Skin of body (tissue), 2 donors: Measurements from ENCODE around the gene PMIS2. TPM values are rescaled to one million over a fixed set of nuclear protein-coding genes. Genes with fewer than 3 reads are reported as not detected.

Source experiments
- DNase-seq: peaks from one replicate; lab custom pipeline; 2025; lab: John Stamatoyannopoulos, UW
- total RNA-seq: library from RNA; depleted of rRNA; stranded (reverse); fragments of >200 nt; gene quantifications from one replicate; pipeline ENCODE4 v1.2.3, GENCODE V29; 2014

PMIS2 gene
- total RNA-seq, 1 donor from 2014 or later: not detected

DNA sequence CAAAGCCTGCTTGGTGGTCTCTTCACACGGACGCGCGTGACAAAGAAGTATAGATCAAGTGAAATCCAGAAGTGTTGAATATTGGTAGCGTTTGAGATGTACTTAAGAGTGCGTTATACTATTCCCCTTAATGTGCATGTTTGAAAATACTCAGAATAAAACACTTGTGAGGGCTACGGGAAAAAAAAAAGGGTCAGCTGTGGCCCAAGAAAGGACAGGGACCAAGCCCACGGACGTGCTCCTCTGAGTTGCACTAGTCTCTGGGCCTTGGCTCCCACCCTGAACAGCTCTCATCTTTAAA, 42.2 kb downstream of the PMIS2 start:
- no peak for DNase-seq

DNA sequence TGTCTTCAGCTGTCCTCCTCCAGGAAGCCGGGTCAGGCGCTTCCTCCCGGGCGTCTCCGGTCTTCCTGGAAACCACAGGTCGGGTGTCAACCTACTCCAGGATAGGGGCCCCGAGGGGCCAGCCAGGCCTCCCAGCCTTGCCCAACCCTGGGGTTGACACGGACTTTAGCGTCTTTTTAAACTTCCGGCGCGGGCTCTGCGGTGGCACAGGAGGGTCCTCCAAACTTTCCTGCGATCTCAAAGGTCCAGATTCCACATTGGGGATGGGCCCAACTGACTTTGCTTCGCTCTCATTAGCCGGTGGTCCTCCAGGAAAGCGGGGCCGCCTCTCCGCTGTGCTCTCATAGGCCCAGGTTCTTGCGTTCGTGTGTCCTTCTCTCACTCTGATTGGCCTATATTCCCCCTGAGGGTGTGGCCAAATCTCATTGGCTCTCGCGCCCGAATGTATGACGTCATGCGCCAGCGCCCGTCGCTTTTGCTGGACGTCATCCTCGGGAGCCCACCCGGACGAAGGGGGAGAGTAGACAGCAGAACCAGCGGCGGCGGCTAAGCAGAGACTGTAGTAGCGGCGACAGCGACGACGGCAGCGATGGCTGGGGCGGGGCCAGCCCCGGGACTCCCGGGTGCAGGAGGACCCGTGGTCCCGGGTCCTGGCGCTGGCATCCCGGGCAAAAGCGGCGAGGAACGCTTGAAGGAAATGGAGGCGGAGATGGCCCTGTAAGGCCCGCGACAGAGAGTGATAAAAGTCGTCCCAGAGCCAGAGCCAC, 42.8 kb downstream of the PMIS2 start, which contains the start of gene RBM42:
Gene RBM42, plus strand, starts transcription at position 472 of the 767 bp plus-strand sequence. Its CDS starts 118 bp downstream, at position 590.
- peak; percentile 100 for DNase-seq

DNA sequence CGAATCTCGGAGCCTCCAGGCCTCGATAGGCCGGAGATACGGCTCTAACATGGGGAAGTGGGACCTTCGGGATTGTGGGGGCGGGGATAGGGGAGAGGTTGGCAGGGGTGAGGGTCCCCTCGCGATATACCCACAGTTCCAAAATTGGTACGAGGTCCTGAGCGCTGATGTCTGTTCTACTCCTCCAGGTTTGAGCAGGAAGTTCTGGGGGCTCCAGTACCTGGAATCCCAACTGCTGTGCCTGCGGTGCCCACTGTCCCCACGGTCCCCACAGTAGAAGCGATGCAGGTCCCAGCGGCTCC, 43.3 kb downstream of the PMIS2 start:
- DNase-seq: no peak

DNA sequence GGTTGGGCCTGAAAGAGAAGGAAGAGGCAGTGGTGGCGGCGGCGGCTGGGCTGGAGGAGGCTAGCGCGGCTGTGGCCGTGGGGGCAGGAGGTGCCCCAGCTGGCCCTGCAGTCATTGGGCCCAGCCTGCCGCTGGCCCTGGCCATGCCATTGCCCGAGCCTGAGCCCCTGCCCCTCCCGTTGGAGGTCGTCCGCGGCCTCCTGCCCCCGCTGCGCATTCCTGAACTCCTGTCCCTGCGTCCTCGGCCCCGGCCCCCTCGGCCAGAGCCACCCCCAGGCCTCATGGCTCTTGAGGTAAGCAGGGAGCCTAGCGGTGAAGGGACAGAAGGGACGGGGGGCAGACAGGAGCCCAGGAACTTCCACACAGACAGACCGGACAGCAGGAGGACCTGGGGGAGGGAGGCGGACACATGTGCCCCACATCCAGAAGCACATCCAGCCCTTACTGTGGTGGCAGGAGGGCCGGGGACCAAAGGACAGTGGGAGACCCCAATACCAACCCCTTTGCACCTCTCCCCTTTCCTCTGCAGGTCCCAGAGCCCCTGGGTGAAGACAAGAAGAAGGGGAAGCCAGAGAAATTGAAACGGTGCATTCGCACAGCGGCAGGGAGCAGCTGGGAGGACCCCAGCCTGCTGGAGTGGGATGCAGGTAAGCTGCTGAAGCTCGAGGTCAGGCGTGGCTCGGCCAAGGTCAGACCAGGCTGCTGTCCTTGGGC, 47.9 kb downstream of the PMIS2 start:
- DNase-seq: no peak

DNA sequence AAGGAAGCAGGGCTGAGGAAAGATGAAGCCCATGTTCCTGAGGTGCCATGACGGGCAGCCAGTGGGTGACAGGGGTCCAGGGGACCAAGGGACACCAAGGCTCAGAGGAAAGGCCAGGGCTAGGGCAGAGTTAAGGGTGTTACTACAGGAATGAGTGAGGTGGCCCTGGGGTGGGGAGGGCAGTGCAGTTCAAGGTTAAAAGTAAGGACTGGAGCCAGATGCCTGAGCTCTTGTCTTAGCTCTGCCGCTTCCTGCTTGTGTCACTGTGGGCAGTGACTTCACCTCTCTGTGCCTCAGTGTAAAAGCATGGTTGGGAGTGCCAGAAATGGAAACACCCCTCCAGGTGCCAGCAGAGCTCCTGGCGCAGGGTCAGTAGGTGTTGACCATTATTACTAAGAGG, 50.7 kb downstream of the PMIS2 start:
- DNase-seq: no peak

Other genes with a start within 250 kb of the PMIS2 start
- gene FFAR1, start 238.3 kb upstream of the PMIS2 start, total RNA-seq: not detected
- 0.10 TPM for gene FFAR3, start 227.7 kb upstream of the PMIS2 start, total RNA-seq
- not detected for gene GPR42, start 215.1 kb upstream of the PMIS2 start, total RNA-seq
- 0.99 TPM for gene FFAR2, start 137.9 kb upstream of the PMIS2 start, total RNA-seq
- 579 TPM for gene KRTDAP, start 95.7 kb upstream of the PMIS2 start, total RNA-seq
- gene DMKN, start 72.5 kb upstream of the PMIS2 start, total RNA-seq: 456 TPM
- 197 TPM for gene SBSN, start 57.9 kb upstream of the PMIS2 start, total RNA-seq
- gene GAPDHS, start 52.7 kb upstream of the PMIS2 start, total RNA-seq: 0.20 TPM
- 41.2 TPM for gene TMEM147, start 40.5 kb upstream of the PMIS2 start, total RNA-seq
- gene ATP4A, start 22.5 kb upstream of the PMIS2 start, total RNA-seq: not detected
- 6.9 TPM for gene HAUS5, start 26.6 kb downstream of the PMIS2 start, total RNA-seq
- gene RBM42, start 42.9 kb downstream of the PMIS2 start, total RNA-seq: 21.8 TPM
- gene ETV2, start 55.6 kb downstream of the PMIS2 start, total RNA-seq: 0.79 TPM
- 238 TPM for gene COX6B1, start 62.1 kb downstream of the PMIS2 start, total RNA-seq
- gene UPK1A, start 80.3 kb downstream of the PMIS2 start, total RNA-seq: 0.49 TPM
- gene ZBTB32, start 118.4 kb downstream of the PMIS2 start, total RNA-seq: not detected
- gene KMT2B, start 131.8 kb downstream of the PMIS2 start, total RNA-seq: 11.8 TPM
- gene IGFLR1, start 156.3 kb downstream of the PMIS2 start, total RNA-seq: 1.2 TPM
- 5.9 TPM for gene U2AF1L4, start 159.2 kb downstream of the PMIS2 start, total RNA-seq
- 10.1 TPM for gene PSENEN, start 159.5 kb downstream of the PMIS2 start, total RNA-seq
- 4.2 TPM for gene LIN37, start 162.4 kb downstream of the PMIS2 start, total RNA-seq
- 18.4 TPM for gene HSPB6, start 170.9 kb downstream of the PMIS2 start, total RNA-seq
- 4.5 TPM for gene PROSER3, start 172.0 kb downstream of the PMIS2 start, total RNA-seq
- gene ARHGAP33, start 189.4 kb downstream of the PMIS2 start, total RNA-seq: 5.1 TPM
- not detected for gene PRODH2, start 226.7 kb downstream of the PMIS2 start, total RNA-seq